HG02798 (cell line): ENCODE data around the gene TMEM131L.
"Not testable (repeated sequence)": the region's sequence is repeated elsewhere in the genome, so short reads cannot be mapped to it uniquely, and the experiment has no call there.

Experiments
- ATAC-seq: cut with Tn5 transposase; IDR thresholded peaks from one replicate; pipeline ENCODE4 v1.9.1; 2021; ENCODE audit warnings: mild to moderate bottlenecking; ENCODE audit not compliant: unreplicated experiment, poor library complexity

Gene TMEM131L

GRCh38 chr4:153594210-153594609 is 128.1 kb downstream of the TMEM131L start:
- no peak for ATAC-seq

GRCh38 chr4:153595894-153596601 is 129.9 kb downstream of the TMEM131L start:
- ATAC-seq = no peak

GRCh38 chr4:153602758-153603157 is 136.6 kb downstream of the TMEM131L start:
- ATAC-seq = no peak

GRCh38 chr4:153603258-153603657 is 137.1 kb downstream of the TMEM131L start:
- ATAC-seq = no peak

DNA sequence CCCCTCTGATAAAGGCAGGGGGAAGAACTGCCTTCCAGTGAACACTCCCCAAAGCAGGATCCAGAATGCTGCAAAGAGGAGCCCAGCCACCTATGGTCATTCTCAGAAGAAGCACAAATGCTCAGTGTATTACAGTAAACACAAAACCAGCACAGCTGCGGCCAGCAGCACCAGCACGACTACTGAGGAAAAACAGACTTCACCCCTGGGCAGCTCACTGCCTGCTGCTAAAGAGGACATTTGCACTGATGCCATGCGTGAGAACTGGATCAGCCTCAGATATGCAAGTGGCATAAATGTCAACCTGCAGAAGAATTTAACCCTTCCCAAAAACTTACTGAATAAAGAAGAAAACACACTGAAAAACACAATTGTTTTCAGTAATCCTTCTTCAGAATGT is 137.7 kb downstream of the TMEM131L start:
- ATAC-seq = no peak

DNA sequence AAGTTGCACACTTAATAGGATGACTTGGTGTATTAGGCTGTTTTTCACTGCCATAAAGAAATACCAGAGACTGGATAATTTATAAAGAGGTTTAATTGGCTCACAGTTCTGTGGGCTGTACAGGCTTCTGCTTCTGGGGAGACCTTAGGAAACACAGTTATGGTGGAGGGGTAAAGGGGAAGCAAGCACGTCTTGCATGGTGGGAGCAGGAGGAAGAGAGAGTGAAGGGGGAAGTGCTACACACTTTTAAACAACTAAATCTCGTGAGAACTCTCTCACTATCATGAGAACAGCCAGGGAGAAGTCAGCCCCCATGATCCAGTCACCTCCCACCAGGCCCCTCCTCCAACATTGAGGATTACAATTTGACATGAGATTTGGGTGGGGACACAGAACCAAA is 142.9 kb downstream of the TMEM131L start:
- not testable (repeated sequence) for ATAC-seq

DNA sequence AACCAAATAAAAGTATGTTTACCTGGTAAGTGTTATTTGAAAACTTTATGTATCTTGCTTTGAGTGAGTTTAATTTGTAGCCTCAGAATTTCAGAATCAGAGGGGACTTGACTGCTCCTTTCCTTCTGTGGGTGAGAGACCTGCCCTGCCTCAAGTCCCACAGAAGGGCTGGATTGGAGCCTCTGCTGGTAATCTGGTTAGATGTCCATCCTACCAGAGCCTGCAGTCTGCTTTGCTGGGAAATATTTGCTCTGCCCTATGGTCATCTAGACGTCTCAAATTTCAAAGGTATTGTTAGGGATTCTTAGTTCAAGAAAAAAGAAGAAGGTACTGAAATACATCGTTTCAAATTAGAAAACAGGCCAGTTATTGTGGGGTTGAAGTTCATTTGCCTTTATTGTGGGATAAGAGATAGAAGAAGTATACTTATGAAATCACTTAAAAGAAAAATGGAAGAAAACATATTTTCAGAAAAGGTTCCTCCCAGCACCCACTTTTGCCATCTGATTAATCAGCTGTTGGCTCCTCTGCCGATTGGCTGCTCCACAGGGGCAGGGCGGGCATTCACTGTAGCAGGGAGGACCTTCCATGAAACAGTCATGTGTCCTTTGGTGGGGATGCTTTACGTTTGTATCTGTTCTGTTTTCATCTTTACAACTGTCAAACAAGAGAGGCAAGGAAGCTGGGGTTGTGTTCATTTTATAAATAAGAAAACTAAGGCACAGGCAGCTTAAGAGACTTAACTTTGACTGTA is 144.6 kb downstream of the TMEM131L start:
- no peak for ATAC-seq

GRCh38 chr4:153611679-153612078 is 145.5 kb downstream of the TMEM131L start:
- no peak for ATAC-seq

DNA sequence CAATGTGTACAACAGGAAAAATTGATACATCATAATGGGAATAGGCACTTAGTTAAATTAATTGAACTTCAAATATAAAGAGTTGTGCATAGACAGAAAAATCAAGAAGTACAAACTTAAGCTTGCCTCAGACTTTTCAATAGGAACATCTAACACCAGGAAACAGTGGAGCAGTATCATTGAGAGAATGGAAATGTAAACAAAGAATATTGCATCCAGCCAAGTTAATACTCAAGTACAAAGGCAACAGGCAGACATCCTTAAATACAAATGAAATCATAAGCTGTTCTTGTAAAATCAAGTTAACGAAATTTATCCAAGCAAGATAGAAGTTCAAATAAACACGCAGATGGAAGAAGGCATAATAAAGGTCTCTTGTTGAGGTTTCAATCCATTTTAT is 146.7 kb downstream of the TMEM131L start:
- no peak for ATAC-seq

DNA sequence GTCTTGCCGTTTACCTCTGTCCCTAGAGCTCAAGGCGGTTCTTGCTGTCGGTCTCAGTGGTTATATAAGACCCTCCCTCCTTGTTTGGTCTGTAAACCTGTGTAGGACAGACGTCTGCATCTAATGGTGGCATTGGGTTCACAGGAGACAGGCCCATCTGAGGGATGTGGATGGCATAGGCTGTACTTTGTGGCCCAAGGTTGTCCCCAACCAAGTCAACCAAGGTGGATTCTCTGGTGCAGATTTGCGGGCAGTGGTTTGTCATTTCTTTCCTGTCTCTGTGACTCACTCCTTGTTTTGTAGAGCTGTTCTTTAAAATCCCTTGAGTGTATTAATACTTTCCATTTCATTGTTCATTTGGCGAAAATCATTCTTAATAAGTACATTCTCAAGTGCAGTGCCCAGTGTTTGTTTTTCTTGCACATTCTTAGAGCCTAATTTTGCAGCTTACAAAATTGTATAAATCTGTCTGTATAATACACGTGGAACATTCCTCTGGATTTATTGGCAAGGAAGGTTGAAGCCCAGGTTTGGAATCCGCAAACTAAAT is 149.9 kb downstream of the TMEM131L start:
- ATAC-seq = no peak

DNA sequence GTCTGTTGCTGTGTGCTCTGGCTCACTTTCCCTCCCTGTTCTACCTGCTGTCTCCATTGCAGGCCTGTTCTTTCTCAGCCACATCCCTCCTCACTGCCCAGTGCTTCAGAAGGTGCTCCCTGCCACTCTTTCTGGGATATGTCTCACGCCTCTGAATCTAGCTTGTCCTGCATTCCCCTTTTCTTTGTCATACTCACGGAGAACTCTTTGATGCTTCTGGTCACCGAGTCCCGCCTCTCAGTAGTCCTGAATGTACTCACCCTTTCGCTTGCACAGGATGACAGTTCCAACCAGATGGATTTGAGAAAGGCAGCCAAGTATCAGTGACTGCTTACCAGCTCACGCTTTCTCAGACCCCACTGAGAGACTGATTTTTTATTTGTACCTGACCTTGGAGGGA is 152.7 kb downstream of the TMEM131L start:
- ATAC-seq = no peak

DNA sequence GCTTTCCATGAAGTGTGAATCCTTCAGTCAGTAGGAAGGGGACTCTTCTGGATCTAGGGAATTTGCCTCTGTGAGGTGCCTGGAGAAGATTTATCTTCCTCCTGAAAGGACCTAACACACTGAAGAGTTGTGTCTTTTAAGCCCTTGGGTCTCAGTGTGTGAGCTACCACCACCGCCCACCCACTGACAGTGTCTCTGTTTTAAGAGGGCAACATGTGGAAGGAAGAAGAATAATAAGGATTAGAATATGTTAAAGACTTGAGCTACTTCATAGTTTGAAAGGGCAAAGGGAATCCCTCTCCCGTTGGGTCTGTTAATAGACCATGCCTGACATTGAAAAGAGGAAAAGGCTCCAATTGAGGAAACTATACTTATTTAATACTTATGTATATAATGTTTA is 153.7 kb downstream of the TMEM131L start:
- no peak for ATAC-seq

GRCh38 chr4:153620352-153620751 is 154.2 kb downstream of the TMEM131L start:
- no peak for ATAC-seq

GRCh38 chr4:153622093-153622492 is 155.9 kb downstream of the TMEM131L start:
- no peak for ATAC-seq

DNA sequence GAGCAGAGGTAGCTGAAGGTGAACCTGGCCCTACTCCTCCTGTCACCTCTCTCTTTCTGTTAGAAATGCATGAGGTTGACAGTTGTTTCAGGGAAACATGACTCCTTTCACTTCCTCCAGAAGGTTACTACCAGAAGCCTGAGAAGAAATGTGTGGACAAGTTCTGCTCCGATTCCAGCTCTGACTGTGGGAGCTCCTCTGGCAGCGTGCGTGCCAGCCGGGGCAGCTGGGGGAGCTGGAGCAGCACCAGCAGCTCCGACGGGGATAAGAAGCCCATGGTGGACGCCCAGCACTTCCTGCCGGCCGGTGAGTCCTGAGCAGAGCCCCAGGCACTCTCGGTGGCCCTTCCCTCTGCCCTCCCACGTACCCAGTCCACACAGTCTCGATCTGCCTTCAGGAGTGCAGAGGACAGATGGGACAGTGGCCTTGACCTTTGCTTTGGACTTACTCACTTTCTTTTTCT is 156.6 kb downstream of the TMEM131L start:
- no peak for ATAC-seq

- ATAC-seq = no peak
Measured at GRCh38 chr4:153623491-153623890, 157.3 kb downstream of the TMEM131L start.

- no peak for ATAC-seq
Measured at GRCh38 chr4:153628796-153629315, 162.7 kb downstream of the TMEM131L start.

DNA sequence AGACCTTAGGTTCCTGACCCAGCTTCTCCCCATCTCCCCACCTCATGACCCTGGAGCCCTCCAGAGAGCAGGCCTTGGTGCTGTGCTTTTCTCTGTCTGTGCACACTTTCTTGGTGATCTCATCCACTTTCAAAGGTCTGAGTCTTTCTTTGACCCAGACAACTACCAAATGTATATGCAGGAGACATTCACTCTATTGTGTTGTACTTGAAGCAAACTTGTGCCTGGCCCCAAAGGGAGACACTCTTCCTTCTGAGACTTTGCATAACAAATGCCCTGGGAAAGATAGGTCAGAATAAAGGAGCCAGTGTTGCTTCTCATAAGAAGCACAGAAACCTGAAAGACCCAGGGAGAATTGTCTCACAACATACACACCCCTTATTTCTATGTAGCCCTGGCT is 163.6 kb downstream of the TMEM131L start:
- no peak for ATAC-seq

DNA sequence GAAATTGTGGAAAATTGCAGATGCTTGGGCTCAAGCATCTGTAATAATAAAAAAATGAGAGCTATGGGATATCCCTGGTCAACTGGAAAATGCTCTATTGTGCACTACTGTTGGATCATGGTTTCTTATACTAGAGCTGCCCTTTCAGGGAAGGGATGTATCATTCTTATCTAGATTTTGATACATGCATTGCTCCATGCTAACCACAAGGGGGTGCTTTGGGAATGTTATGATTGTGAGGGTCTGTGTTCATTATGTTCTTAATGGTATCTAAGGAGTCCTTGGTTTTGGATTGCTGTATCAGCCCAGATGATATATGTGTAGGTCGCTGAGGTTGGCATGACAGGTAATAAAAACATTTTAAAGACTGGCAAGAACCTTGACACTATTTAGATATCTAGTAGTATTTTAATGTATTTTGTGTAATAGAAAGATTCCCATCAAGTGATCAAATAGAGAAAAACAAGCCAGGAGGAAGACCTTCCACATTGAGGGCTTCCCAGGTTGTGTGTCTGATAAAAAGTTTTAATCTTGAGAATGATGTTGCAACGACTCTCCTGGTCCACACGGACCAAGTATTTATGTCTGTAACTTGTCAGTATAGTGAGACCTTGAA is 168.7 kb downstream of the TMEM131L start:
- ATAC-seq = no peak

- ATAC-seq = no peak
Measured at GRCh38 chr4:153635846-153636245, 169.7 kb downstream of the TMEM131L start.

- no peak for ATAC-seq
Measured at GRCh38 chr4:153637201-153637600, 171.0 kb downstream of the TMEM131L start.
